HG03097 (cell line): Measurements from ENCODE around the gene HGFAC.

Experiments
- ATAC-seq: cut with Tn5 transposase; IDR thresholded peaks from one replicate; pipeline ENCODE4 v1.9.1; 2021; ENCODE audit not compliant: unreplicated experiment, low FRiP score

The HGFAC gene

DNA sequence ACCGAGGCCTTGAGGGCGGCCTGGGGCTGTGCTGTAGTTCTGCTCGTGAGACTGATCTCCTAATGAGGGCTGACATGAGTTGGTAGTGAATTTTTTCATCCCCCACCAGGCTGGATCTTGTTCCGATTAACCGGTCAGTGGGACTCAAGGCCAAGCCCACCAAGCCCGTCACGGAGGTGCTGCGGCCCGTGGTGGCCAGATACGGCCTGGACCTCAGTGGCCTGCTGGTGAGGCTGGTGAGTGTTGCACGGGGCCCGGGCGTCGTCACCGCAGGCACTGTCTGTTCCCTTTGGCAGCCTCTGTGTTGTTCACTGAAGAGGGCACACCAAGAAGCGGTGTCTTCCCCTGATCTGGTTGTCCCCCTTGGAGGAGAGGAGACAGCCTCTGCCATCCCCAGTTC is 18.4 kb upstream of the HGFAC start:
- ATAC-seq, result no peak

DNA sequence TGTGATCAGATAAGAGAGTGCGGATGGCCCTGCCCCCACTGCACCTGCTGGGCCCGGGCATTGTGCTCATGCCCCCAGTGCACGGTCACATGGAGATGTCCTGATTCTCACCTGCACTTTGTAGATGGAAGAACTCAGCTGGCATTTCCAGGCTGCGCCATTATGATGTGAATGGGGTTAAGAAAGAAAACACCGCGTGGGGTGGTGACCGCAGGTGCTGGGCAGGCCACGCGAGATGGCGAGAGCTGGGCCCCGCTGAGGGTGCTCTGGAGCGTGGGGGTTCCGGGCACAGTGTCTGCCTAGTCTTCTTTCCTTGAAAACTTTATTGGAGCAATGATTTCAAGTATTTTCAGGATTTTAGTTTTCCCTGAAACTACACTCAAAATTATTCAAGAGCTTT is 17.8 kb upstream of the HGFAC start:
- ATAC-seq, result no peak

DNA sequence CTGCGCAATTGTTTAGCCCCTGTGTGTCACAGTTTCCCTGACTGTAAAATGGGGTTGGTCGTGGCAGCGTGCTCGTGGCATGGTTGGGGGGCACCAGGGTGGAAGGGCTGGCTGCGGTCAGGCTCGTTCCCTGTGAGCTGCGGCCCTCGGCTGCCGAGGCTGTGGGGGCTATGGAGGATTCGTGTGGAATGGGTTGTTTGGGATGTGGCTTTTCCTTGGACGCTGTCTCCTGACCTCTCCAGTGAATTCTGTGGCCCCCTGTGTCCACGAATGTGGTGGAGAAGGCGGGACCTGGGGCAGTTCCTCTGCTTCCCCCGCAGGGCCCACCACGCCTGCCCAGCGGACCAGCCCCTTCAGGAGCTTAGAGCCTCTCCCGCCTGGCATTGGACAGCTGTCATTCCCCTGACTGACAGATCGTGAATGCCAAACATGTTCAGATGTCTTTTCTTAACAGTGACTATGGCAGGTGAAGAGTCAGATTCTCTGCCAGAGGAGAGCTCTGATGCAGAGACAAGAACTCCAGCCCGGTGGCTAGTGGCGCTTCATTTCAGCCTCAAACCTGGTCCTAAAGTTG is 17.2 kb upstream of the HGFAC start:
- no peak for ATAC-seq

DNA sequence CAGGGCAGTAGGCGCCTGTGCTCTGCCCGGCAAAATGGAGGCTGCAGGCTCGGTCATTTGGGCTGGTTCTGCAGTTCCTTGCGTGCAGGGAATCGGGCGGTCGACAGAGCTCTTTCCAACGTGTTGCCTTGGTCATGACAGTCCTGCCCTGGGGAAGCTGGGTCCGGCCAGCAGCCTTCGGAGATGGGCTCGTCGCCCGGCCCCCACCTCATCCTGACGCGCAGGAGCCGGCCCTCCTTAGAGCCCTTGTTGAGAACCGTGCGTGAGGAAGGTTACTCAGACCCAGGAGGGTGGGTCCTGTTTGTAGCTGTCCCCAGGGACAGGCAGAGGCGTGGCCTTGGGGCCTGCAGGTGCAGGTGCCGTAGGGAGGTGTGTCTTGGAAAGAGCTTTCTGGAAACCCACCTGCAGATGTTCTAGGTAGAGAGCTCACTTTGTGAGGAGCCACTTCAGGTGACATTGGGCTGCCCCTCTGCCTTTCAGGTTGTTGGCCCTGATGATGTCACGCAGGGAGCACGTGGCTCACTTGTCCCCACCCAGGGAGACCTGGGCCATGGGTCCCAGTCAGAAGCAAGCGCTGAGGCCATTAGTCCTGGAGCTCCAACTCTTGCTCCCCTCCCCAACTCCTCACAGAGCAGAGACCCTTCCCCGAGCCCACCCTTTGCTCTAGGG is 15.2 kb upstream of the HGFAC start:
- ATAC-seq, result no peak

DNA sequence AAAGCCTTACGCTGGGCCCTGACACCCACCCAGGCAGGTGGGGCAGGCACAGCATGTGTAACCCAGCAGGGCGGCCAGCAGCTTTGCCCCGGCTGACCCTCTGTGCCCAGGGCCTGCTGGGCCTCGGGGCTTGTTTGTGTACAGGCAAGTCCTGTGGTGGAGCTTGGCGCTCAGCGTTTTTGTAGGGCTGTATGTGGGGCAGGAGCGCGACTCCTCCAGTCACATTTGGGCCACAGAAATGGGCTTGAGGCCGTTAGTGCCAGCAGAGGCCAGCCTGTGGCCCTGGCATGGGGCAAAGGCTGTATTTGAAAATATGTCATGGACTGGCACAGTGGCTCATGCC is 14.7 kb upstream of the HGFAC start:
- ATAC-seq, result no peak

DNA sequence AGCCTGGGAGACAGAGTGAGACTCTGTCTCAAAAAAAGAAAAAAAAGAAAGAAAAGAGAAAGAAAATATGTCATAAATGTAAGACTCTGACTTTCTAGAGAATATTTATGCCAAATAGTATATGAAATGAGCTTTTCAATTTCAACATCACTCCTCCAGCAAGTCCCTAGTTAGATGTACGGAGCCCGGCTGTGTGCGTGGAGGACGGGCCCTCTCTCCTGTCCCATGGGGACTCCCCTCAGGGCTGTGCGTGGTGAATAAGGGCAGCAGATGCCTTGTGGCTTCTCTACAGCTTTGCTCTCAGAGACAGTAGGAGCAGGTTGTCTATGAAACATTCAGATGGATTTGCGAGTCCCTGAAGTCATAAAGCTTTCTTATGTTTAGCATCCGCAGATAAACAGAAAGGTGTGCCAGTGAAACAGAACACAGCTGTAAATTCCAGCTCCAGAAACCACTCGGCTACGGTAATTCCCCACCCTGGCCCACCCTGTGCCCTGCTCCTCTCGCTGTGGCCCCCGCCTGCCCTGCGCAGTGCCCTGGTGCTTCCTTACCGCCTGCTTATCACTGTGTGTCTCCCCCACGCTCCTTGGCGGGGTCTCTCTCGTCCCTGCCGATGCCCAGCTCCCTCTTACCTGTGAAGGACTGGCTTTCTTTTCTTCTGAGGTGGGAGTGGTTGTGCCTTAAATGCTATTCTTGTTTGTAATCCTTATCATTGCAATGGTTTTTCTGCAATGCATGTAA is 13.9 kb upstream of the HGFAC start:
- no peak for ATAC-seq

DNA sequence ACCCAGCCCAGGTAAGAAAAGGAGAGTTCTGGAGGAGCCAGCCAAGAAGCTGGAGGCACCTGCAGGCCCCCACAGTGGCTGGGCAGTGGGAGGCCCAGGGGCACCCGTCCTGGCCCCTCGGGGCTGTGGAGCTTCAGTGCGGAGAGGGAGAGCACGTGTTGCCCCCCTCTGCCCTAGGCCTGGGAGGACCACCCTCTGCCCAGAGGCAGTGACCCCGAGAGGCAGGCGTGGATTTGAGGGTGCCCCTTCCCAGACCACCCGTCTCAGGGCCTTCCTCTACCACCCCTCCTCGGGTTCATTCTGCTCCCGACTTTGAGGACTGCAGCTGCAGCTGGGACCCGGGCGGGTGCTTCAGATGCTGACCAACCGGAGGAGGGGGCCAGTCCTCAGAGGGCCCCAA is 12.1 kb upstream of the HGFAC start:
- no peak for ATAC-seq

DNA sequence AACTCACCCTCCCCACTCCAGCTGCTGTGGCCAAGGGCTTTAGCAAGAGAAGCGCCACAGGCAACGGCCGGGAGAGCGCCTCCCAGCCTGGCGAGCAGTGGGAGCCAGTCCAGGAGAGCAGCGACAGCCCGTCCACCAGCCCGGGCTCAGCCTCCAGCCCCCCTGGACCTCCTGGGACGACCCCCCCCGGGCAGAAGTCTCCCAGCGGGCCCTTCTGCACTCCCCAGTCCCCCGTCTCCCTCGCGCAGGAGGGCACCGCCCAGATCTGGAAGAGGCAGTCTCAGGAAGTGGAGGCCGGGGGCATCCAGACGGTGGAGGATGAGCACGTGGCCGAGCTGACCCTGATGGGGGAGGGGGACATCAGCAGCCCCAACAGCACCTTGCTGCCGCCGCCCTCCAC is 11.2 kb upstream of the HGFAC start:
- ATAC-seq, result no peak

DNA sequence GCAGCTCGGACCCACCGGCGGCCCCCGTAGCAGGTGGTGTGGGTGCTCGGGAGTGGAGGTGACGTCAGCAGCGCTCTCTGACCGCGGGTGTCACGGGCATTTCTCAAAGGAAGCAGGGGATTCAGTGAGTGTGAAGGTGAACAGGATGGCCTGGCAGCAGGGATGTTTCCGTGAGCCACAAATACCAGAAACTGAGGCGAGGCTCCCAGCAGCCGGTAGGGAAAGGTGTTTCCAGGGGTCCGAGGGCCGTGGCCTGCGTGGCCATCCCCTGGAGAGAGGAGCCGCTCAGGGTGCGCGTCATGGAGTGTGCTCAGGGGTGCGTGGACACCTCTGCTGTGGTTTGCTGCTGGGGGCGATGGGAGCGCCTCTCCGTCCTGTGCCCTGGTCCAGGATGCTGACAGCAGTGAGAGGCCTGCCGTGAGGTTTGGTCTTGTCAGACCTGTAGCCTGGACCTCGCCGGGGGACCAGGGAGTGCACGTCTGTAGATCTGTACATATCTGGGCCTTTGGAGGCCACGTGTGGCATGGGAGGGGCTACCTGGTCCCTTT is 10.2 kb upstream of the HGFAC start:
- ATAC-seq, result no peak

DNA sequence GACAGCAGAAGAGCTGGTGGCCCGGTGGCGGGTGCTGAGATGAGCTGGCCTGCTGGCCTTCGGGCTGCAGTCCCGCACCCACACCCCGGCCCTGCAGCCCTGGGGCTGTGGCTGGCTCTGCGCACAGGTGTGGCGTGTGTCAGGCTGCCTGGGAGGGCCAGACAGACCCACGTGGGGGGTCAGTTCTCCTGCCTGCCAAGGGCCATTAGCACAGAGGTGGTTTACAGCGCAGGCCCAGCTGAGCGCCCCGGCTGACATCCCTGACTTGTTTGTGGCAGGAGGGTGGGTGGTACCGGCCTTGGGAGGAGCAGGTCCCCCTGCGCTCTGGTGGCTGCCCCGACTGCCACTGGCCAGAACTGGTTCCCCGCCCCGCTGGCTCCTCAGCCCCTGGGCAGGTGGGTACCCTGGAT is 9.4 kb upstream of the HGFAC start:
- no peak for ATAC-seq

DNA sequence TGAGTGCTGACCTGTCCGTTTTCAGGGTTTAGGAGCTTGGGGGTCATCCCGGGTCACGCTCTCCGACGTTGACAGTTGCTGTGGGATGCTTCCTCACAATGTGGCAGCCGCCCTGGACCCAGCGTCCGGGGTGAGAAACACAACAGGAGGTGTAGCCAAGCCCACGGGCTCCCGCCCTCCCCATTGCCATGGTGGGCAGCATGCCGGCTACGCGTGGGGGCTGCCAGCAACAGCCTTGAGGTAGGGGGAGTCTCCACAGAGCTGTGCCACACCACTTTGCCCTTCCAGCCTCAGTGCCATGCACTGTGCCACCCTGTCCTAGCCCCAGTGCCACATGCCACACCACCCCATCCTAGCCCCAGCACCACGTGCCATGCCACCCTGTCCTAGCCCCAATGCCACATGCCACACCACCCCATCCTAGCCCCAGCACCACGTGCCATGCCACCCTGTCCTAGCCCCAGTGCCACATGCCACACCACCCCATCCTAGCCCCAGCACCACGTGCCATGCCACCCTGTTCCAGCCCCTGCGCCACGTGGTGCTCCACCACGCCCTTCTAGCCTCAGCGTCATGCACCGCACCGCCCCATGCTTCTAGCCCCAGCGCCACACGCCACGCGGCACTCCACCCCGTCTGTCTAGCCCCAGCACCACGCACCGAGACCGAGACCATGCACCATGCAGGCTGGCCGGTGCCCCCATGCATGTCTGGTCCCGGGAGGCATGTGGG is 8.5 kb upstream of the HGFAC start:
- ATAC-seq, result no peak

DNA sequence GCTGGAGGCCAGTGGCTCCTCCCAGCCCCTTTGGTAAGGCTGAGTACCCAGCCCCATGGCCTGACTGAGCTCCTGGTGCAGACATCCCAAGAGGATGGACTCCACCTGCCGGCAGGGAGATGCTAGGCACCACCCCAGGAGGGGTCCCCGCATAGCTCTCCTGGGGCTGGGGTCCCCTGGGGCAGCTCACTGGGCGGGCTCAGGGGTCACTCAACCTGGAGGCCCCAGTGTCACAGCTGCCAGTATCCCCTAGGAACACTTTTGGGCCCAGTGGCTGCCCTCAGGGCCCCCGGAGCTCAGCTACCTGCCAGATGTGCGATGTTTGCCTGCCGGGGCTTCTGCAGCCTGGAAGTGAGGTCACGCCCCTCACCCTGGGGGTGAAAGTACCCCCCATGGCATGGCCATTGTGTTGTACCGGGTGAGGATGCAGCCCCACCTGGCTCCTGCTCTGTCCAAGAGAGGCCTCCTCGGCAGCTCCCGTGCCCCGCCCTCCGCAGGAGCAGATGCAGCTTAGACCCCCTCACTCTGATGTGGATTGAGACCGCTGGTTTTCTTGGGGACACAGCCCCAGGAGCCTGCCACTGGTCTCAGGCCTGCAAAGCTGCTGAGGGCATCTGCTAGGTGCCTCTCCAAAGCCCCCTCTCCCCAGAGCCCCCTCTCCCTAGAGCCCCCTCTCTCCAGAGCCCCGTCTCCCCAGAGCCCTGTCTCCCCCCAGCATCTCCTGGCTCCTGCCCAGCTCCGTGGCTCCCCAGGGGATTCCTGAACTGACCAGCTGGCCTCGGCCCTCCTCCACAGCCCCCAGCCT is 6.7 kb upstream of the HGFAC start:
- ATAC-seq, result no peak

DNA sequence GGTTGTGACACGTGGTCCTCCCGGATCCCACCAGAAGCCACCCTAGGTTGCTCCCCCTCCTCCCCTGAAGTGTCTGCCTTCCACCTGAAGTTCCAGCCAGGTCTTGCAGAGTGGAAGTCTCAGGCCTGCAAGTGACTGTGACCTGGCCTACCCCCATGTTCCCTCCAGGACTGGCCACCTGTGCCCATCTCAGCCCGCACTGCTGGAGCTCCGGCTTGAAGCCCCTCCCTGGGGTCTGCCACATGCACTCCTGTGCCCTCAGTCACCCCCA is 6.1 kb upstream of the HGFAC start:
- ATAC-seq, result no peak

DNA sequence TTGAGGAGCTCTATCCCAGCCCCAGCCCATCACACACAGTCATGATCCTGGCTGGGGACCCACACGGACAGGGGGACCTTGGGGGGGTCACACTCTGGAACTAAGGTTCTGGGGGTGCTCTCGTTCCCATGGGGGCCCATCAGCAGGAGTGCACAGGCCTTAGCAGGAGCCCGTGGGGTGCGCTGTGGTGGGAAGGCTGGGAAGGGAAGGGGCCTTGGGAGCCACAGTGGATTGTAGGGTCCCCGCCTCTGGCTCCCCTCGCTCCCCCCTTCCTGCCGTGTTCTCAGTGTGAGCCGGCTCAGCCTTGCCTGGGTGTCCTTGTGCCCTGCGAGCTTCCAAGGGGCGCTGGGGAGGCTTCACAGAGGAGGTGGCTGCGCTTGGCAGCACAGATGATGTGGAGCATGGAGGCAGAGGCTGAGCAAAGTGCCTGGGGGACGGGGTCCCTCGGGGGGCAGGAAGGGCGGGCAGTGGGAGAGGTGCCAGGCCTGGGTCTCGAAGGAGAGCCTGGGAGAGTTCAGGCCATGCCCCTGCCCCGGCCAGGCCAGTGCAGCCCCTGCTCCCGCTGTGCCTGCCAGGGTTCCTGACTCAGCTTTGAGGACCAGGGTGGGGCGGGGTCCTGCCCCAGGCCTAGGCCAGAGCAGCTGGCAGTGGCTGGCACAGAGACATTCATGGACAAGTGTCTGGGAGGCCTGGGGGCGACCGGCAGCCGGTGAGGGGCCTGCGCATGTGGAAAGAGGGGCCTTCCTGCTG is 5.5 kb upstream of the HGFAC start:
- no peak for ATAC-seq

DNA sequence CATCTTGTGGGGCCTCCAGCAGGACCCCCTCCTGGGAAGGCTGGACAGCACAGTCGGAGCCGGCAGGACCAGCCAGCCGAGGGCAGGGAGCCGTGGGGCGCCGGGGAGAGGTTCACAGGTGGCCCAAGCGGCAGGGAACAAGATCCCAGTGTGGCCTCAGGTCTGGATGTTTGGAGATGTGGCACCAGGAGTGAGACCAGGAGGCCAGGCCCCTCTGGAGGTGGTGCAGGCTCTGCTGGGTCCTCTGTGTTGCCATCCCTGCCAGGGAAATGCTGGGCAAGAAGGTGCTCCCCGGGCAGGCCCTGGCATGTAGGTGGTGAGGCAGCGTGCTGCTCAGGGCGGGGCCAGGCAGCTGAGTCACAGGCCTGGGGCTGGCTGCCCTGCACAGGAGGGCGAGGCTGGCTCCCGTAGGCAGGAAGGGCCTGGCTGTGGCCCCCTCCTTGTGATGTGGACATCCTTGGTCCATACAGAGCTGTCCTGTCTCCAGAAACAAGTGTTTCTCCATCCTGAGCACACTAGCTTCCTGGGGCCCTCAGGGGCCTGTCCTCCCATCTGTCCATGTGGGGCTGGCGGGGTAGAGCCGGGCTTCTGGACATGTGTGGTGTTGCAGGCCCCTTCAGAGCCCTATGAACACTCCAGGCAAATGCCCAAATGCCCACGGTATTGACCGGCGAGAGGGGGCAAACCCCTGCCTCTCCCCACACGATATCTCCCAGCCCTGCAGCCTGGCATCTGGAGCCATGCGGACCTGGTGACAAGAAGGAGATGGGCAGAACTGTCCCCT is 4.8 kb upstream of the HGFAC start:
- no peak for ATAC-seq

DNA sequence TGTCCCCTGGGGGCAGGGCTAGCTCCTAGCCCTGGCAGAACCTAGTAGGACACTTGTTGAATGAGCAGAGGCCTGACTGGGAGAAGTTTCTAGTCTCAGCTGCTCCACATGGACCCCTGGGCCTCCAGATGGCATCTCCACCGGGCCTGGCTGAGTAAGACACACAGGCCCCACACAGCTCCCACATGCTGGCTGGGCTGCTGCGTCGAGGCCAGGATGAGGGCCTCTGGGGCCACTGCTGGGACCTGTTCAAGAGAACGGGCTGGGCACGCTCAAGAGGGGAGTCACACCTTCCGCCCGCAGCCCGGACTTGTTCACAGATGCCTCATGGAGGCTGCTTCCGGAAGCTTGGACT is 4.2 kb upstream of the HGFAC start:
- ATAC-seq, result no peak

DNA sequence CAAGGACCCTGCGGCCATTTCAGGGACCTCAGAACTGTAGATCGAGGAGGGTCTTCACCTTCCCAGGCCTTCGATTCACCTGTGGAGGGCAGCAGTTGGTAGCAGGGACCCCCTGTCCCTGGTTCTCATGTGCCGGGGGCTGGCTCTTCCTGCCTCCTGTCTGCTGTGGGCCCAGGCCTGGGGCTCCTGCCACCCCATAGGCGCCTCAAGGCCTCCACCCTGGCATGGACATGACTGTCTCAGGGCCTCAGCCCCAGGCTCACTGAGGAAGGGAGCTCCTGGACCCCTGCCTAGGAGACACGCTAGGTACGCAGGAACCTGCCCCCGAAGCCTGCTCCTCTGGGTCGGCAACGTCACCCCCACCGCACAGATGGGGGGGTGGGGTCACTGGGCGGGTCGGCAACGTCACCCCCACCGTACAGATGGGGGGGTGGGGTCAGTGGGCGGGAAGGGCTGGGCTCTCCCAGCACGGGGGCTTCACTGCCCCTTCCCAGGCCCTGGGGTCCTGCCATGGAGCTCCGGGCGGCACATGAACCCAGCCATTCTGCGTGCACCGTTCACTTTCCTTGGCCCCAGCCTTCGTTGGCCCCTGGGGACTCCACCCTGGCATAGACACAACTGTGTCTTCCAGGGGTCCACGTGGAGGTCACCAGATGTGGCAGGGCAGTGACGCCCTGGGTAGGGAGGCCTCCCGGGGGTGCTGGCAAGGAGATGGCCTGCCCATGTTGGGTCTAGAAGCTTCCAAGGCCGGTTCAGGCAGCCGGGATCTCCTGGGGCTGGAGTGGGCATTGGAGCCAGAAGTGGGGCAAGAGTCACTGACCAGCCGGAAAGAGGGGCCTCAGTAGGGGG is 3.5 kb upstream of the HGFAC start:
- no peak for ATAC-seq

DNA sequence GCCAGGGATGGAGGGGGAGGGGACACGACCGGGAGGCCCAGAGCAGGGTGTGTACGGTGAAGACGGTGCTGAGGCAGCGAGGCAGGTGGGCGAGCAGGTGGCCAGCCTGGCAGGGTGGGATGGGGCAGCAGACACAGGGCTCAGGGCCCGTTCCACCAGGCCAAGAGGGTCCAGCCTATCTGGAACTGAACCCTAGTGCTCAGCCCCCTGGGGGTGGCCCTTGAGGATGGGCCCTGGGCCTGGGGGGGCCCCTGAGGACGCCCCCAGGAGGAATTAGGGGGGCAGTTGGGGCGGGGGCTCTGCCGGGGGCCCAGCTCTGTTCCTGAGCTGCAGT is 3.0 kb upstream of the HGFAC start:
- no peak for ATAC-seq

DNA sequence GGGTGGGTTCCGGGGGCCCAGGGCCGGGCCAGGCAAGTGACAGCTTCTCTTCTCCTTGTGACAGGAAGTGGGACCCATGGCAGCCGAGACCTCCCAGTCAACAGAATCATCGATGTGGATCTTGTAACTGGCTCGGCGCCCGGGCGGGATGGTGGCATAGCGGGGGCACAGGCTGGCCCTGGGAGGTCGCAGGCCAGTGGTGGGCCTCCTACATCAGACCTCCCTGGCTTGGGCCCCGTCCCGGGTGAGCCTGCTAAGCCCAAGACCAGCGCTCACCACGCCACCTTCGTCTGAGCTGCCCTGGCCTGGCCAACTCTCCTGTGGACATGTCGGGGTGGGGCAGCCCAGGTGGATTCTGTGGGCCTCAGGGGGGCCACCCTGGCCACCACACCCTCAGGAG is 2.4 kb upstream of the HGFAC start:
- no peak for ATAC-seq
